Muscle layer of colon (tissue), 2 donors: ENCODE data around the gene FHDC1.

ENCODE experiments used
- H3K27ac ChIP-seq: one replicate; pipeline ENCODE4 v1.7.0; 2013; ENCODE audit warnings: low read depth, mild to moderate bottlenecking, low read length, moderate library complexity
- H3K27me3 ChIP-seq, 2 donors: one replicate each; pipeline ENCODE4 v1.7.0; 2013; ENCODE audit warnings: low read length in 2 of 2, mild to moderate bottlenecking in 2 of 2; ENCODE audit not compliant: insufficient read depth in 2 of 2, control insufficient read depth in 1 of 2
- H3K36me3 ChIP-seq: one replicate; pipeline ENCODE4 v1.7.0; 2013; ENCODE audit warnings: mild to moderate bottlenecking, low read length; ENCODE audit not compliant: insufficient read depth
- H3K4me1 ChIP-seq: one replicate; pipeline ENCODE4 v1.7.0; 2013; ENCODE audit warnings: mild to moderate bottlenecking, low read length; ENCODE audit not compliant: insufficient read depth
- H3K4me3 ChIP-seq, 2 donors: one replicate each; pipeline ENCODE4 v1.7.0; 2013; ENCODE audit warnings: low read length in 2 of 2, low read depth in 1 of 2, mild to moderate bottlenecking in 1 of 2, moderate library complexity in 1 of 2
- H3K9ac ChIP-seq: one replicate; pipeline ENCODE4 v1.7.0; 2013; ENCODE audit warnings: low read length
- H3K9me3 ChIP-seq: one replicate; pipeline ENCODE4 v1.7.0; 2013; ENCODE audit warnings: mild to moderate bottlenecking, low read length
- donor health status: abdominal sarcoma.
- donor health status: Adenocarcinoma of cecum.

FHDC1 gene

DNA sequence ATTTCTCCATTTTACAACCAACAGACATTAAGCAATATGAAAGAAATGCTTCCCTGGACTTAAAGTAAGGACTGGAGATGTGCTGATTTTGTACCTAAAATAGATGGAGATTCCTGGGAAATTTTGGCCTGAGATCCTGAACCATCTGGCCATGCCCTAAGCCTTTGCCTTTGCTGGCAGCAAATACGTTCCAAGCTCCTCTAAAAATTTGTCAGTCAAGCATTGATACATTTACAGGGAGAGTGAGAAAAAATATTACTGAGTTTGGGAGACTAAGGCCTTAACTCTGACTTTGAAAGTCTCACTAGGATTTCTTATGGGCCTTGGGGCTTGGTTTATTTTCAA lies 63.9 kb downstream of the FHDC1 start:
- Histone ChIP-seq H3K4me1 (no peaks in the 10 kb centered on the region), H3K27ac (no peak overlapping the region)

DNA sequence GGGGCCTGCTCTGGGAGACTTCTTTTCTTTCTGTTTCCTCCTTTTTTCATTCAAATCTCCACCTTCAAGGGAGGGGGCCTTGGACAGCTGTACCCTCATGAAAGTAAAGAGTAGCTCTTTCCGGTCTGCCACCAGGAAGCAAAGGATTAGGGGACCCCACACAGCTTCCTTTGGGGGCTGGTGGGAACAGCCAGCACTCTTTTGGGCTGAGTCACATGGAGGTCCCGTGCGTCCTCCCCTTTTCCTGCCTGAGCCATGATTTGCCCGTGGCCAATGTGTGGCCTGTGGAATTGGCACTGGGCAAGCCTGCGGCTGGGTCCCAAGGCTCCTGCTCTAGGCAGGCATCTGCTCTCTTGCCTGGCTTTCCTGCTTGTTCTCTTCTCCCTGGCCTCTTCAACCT lies 65.5 kb downstream of the FHDC1 start:
- Histone ChIP-seq H3K4me3 (no peak overlapping the region), H3K36me3 (no peaks in the 10 kb centered on the region), H3K9ac (no peak overlapping the region), H3K27me3 (no peaks in the 10 kb centered on the region), H3K9me3 (no peaks in the 10 kb centered on the region), H3K4me1 (no peaks in the 10 kb centered on the region), H3K27ac (no peak overlapping the region)

More for the DNA sequence above, 63.9 kb downstream of the FHDC1 start:
- no peaks in the 10 kb centered on the region for H3K27me3 ChIP-seq
- H3K36me3 ChIP-seq: no peaks in the 10 kb centered on the region
- no peak overlapping the region for H3K4me3 ChIP-seq
- H3K9me3 ChIP-seq: no peaks in the 10 kb centered on the region
- no peak overlapping the region for H3K9ac ChIP-seq

DNA sequence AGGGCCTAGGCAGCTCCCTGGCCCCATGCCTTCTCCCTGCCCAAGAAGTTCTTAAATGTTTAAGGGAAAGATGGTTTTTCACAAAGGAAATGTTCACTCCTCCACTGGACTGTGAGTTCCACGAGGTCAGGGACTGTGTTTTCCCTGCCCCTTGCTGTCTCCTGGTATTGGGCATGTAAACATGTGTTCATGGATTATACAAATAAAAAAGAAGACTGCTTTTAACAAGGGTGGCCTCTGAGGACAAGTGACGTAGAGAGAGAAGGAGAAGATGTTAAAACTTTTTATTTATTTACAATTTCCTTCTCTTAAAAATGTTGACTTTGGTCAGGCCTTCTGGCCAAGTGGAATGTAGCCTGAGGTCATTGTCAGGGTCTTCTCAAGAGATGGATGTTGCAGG lies 66.0 kb downstream of the FHDC1 start:
- Histone ChIP-seq H3K4me1 (no peaks in the 10 kb centered on the region), H3K9ac (no peak overlapping the region), H3K27ac (no peak overlapping the region), H3K27me3 (no peaks in the 10 kb centered on the region), H3K9me3 (no peaks in the 10 kb centered on the region), H3K4me3 (no peak overlapping the region), H3K36me3 (no peaks in the 10 kb centered on the region)

DNA sequence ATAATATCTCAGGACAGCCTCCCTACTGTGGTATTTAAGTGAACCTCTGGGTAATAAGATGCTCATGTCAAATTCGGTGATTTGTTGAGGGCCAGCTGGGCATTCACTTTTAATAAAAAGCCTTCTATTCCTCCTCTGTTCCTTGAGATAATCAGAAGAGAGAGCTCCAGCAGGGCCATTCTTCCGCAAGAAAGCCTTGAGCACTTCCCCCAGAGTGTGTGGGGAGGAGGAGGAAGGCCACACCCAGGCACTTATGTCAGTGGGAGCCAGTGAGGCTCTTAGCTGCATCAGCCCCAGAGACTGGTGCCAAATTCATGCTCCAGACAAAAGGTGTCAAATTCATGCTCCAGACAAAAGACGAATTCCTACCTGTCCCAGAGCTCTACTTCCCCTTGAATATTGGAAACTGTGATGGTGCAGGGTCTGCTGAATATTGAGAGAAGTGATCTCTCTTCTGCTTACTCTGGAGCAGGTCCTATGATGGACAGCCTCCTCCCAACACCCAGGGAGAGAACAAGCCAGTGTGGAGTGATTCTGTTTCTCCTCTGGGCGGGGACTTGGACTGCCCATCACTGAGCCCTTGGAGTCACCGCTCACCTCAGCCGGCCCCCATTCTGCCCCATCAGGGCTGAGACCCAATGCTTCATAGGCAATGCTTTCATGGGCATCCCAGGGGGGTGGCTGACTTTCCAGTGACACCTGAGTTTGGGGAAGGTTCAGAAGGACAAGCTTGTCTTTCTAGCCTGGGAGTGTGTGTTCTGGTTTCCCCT lies 68.1 kb downstream of the FHDC1 start:
- no peaks in the 10 kb centered on the region for H3K9me3 ChIP-seq
- no peaks in the 10 kb centered on the region for H3K27me3 ChIP-seq
- H3K4me1 ChIP-seq: no peaks in the 10 kb centered on the region
- no peaks in the 10 kb centered on the region for H3K36me3 ChIP-seq
- no peak overlapping the region for H3K4me3 ChIP-seq
- no peak overlapping the region for H3K27ac ChIP-seq
- H3K9ac ChIP-seq: no peak overlapping the region

DNA sequence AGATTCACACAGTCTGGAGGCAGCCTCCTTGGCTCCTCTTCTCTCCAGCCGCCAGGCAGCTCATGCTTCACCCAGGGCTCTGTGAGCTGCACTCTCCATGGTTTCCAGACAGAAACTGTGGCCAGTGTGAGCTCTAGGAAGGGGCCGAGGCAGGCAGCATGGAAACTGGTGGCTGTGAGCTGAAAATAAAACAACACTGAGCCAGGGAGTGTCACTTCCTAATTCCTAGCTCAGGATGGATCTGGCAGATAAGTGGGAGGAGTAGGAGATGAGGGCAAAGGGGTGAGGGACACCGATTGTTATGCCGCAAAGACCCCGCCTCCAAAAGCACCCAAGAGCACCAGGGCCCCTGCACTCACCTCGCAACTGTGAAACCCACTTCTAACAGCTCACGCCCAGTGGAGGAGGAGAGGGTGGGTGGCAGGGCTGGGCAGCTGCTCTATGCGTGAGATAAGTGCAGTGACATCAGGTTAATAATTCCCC lies 69.8 kb downstream of the FHDC1 start:
- no peaks in the 10 kb centered on the region for H3K9me3 ChIP-seq
- H3K27ac ChIP-seq: no peak overlapping the region
- H3K4me3 ChIP-seq: no peak overlapping the region
- no peak overlapping the region for H3K9ac ChIP-seq
- no peaks in the 10 kb centered on the region for H3K4me1 ChIP-seq
- no peaks in the 10 kb centered on the region for H3K36me3 ChIP-seq
- no peaks in the 10 kb centered on the region for H3K27me3 ChIP-seq

DNA sequence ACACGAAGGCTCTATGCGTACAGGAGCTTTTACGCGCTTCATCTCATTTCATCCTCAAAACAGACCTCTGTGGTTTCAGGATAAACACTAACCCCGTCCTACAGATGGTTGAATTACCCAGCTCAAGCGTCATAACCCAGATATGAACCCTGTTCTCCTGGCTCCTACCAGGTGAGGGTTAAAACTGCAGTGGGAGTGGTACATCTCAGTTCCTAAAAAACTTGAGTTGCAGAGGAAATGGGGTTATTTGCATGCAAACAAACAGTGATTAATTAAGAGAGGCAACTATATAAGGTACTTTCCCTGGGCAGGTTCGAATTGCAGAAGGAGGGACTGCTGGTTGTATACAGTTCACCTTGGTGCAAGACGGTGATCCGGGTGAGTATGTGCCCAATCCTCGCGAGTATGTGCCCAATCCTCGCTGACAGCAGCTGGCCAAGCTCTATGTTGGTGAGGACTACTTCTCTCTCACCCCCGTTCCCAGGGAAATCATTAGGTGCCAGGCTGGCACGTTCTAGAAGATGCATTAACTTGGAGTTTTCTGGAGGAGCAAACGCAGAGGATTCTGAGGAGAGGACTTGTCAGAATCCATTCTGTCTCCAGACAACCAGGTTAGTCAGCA lies 72.6 kb downstream of the FHDC1 start:
- Histone ChIP-seq H3K27me3 (no peaks in the 10 kb centered on the region), H3K4me1 (no peaks in the 10 kb centered on the region), H3K27ac (no peak overlapping the region), H3K36me3 (no peaks in the 10 kb centered on the region), H3K4me3 (no peak overlapping the region), H3K9me3 (no peaks in the 10 kb centered on the region), H3K9ac (no peak overlapping the region)

DNA sequence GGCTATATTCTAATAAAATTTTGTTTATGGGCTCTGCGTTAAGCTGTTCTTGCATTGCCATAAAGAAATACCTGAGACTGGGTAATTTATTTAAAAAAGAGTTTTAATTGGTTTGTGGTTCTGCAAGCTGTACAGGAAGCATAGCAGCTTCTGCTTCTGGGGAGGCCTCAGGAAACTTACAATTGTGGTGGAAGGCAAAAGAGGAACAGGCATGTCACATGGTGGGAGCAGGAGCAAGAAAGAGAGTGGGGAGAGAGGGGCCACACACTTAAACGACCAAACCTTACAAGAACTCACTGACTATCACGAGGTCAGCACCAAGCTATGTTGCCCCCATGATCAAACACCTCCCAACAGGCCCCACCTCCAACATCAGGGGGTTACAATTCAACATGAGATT lies 74.0 kb downstream of the FHDC1 start:
- no peak overlapping the region for H3K27ac ChIP-seq
- no peak overlapping the region for H3K4me3 ChIP-seq
- no peaks in the 10 kb centered on the region for H3K9me3 ChIP-seq

DNA sequence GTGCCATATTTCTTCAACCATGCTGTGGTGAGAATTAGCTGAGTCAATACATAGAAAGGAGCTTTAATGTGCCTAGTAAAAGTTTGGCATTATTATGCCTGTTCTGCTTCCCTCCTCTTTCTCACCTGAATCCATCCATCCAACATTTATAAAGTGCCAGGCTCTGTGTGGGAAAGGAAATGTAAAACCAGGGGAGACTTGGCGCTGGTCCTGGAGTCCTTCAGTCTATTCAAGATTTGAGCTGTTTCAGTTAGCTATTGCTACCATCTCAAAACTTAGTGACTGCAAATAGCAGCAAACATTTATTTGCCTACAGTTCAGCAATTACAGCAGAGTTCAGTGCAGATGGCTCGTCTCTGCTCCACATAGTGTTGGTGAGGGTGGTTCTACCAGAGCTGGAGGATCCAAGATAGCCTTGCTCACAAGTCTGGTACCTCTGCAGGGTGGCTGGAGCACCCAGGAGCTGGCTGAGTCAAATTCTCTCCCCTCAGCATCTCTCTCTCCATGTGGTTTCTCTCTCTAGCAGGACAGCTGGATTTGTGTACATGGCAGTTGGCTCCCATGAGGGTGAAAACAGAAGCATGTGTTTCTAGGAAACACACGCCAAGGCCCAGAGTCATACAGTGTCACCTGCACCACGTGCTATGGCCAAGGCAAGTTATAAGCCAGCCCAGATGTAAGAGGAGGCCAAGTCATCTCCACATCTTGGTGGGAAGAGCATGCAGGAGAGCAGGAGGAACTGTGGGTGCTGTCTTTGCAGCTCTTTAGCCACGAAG lies 77.3 kb downstream of the FHDC1 start:
- Histone ChIP-seq H3K4me3 (no peak overlapping the region), H3K27ac (no peak overlapping the region), H3K4me1 (no peaks in the 10 kb centered on the region), H3K9ac (no peak overlapping the region), H3K9me3 (no peaks in the 10 kb centered on the region), H3K36me3 (no peaks in the 10 kb centered on the region), H3K27me3 (no peaks in the 10 kb centered on the region)

More for the DNA sequence above, 74.0 kb downstream of the FHDC1 start:
- H3K9ac ChIP-seq: no peak overlapping the region
- H3K4me1 ChIP-seq: no peaks in the 10 kb centered on the region
- no peaks in the 10 kb centered on the region for H3K27me3 ChIP-seq
- no peaks in the 10 kb centered on the region for H3K36me3 ChIP-seq

DNA sequence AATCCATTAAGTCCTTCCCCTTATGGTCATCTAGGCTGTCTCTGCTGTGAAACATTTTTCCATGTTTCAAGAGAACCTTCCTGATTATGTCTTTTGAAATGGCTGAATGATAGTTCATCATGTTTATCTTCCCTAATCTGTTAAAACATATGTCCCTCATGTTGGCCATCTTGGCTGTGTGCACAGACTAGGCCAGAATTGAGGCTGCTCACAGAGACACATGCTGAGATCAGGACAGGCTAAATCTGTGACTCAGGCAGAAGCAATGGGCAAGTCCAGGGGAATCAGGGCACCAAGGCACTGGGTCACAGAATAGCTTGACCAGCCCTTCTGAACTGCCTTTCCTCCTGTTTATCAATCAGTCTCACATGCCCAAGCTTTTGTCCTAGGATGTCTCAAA lies 78.3 kb downstream of the FHDC1 start:
- Histone ChIP-seq H3K27ac (no peak overlapping the region), H3K4me3 (no peak overlapping the region), H3K36me3 (no peaks in the 10 kb centered on the region), H3K27me3 (no peaks in the 10 kb centered on the region), H3K4me1 (no peaks in the 10 kb centered on the region), H3K9me3 (no peaks in the 10 kb centered on the region), H3K9ac (no peak overlapping the region)

DNA sequence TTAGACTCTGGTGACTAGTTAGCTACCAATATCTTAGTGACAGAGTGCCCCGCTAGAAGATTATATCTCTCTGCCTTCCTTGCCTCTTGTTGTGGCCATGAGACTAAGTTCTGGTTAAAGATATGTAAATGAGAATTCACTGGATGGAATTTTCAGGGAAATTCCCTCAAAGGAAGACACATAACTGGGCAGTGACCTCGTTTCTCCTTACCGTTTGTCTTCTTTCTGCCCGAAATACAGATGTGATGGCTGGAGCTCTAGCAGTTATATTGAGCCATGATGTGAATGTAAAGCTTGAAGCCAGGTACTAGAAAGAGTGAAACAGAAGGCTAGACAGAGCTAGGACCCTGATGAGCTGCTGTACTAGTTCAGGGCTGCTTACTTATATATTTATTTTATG lies 80.5 kb downstream of the FHDC1 start:
- no peak overlapping the region for H3K9ac ChIP-seq
- no peak overlapping the region for H3K27ac ChIP-seq

DNA sequence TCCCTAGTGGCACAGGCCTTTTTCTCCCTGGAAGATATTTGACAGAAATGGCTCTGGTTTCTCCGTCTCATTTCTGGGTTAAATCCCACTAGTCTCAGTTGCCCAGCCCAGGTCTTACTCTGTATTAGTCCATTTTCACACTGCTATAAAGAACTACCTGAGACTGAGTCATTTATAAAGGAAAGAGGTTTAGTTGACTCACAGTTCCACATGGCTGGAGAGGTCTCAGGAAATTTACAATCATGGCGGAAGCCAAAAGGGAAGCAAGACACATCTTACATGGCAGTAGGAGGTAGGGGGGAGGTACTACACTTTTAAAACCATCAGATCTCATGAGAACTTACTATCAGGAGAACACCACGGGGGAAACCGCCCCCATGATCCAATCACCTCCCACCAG lies 81.9 kb downstream of the FHDC1 start:
- Histone ChIP-seq H3K4me1 (no peaks in the 10 kb centered on the region), H3K27me3 (no peaks in the 10 kb centered on the region), H3K9me3 (no peaks in the 10 kb centered on the region), H3K4me3 (no peak overlapping the region), H3K9ac (no peak overlapping the region), H3K36me3 (no peaks in the 10 kb centered on the region), H3K27ac (no peak overlapping the region)

More for the DNA sequence above, 80.5 kb downstream of the FHDC1 start:
- Histone ChIP-seq H3K9me3 (no peaks in the 10 kb centered on the region), H3K4me3 (no peak overlapping the region), H3K4me1 (no peaks in the 10 kb centered on the region), H3K36me3 (no peaks in the 10 kb centered on the region), H3K27me3 (no peaks in the 10 kb centered on the region)
